ENCODE measurements around the gene FEM1A.
"Not testable (repeated sequence)": the region's sequence is repeated elsewhere in the genome, so short reads cannot be mapped to it uniquely, and the experiment has no call there.

The FEM1A gene

GRCh38 chr19:4780860-4781259 lies 10.7 kb upstream of the FEM1A start:
- DNase-seq (ENCODE audit: low spot score in 2 of 2) (no peak), ATAC-seq (replicated peaks; ENCODE audit: extremely low read depth, poor library complexity, severe bottlenecking) (no peak)
- no peaks in the 10 kb centered on the region for H3K9me3 Mint-ChIP-seq
- H3K36me3 Mint-ChIP-seq (ENCODE audit: insufficient read depth) = no peaks in the 10 kb centered on the region
- no peaks in the 10 kb centered on the region for H3K4me1 Mint-ChIP-seq
- no peak overlapping the region for H3K4me3 Mint-ChIP-seq
- H3K27me3 Mint-ChIP-seq = peaks cover 46% of the 10 kb centered on the region
- H3K27ac Mint-ChIP-seq (ENCODE audit: low read depth) = no peak overlapping the region

GRCh38 chr19:4781801-4782200 lies 9.7 kb upstream of the FEM1A start:
- Mint-ChIP-seq H3K27ac (ENCODE audit: low read depth) (no peak overlapping the region), H3K27me3 (peaks cover 36% of the 10 kb centered on the region), H3K9me3 (no peaks in the 10 kb centered on the region), H3K4me1 (no peaks in the 10 kb centered on the region), H3K4me3 (no peak overlapping the region), H3K36me3 (ENCODE audit: insufficient read depth) (no peaks in the 10 kb centered on the region)
- DNase-seq (ENCODE audit: low spot score in 2 of 2) (no peak), ATAC-seq (replicated peaks; ENCODE audit: extremely low read depth, poor library complexity, severe bottlenecking) (no peak)

- H3K27me3 Mint-ChIP-seq = peaks cover 19% of the 10 kb centered on the region
- not testable (repeated sequence) for ATAC-seq (replicated peaks; ENCODE audit: extremely low read depth, poor library complexity, severe bottlenecking); H3K4me3 Mint-ChIP-seq; H3K36me3 Mint-ChIP-seq (ENCODE audit: insufficient read depth); H3K27ac Mint-ChIP-seq (ENCODE audit: low read depth); H3K4me1 Mint-ChIP-seq; H3K9me3 Mint-ChIP-seq; DNase-seq (ENCODE audit: low spot score in 2 of 2)
These were observed 5.0 kb upstream of the FEM1A start for GRCh38 chr19:4786412-4787016.

GRCh38 chr19:4792019-4792865 lies 708 bp downstream of the FEM1A start:
- not testable (repeated sequence) for H3K9me3 Mint-ChIP-seq; ATAC-seq (replicated peaks; ENCODE audit: extremely low read depth, poor library complexity, severe bottlenecking); DNase-seq (ENCODE audit: low spot score in 2 of 2); H3K27me3 Mint-ChIP-seq
- H3K4me1 Mint-ChIP-seq = peaks cover 21% of the 10 kb centered on the region
- H3K4me3 Mint-ChIP-seq = peak overlapping the region; percentile 71
- peak overlapping the region; percentile 75 for H3K27ac Mint-ChIP-seq (ENCODE audit: low read depth)
- peaks cover 41% of the 10 kb centered on the region for H3K36me3 Mint-ChIP-seq (ENCODE audit: insufficient read depth)

- not testable (repeated sequence) for DNase-seq (ENCODE audit: low spot score in 2 of 2); H3K27ac Mint-ChIP-seq (ENCODE audit: low read depth); H3K9me3 Mint-ChIP-seq; ATAC-seq (replicated peaks; ENCODE audit: extremely low read depth, poor library complexity, severe bottlenecking); H3K27me3 Mint-ChIP-seq
- Mint-ChIP-seq H3K4me3 (peak overlapping the region; percentile 71), H3K36me3 (ENCODE audit: insufficient read depth) (peaks cover 44% of the 10 kb centered on the region), H3K4me1 (peaks cover 21% of the 10 kb centered on the region)
These were observed 1.3 kb downstream of the FEM1A start for GRCh38 chr19:4792866-4793195.

GRCh38 chr19:4793278-4793677 lies 1.7 kb downstream of the FEM1A start:
- H3K27ac Mint-ChIP-seq (ENCODE audit: low read depth); DNase-seq (ENCODE audit: low spot score in 2 of 2); H3K27me3 Mint-ChIP-seq; ATAC-seq (replicated peaks; ENCODE audit: extremely low read depth, poor library complexity, severe bottlenecking); H3K9me3 Mint-ChIP-seq: not testable (repeated sequence)
- peaks cover 23% of the 10 kb centered on the region for H3K4me1 Mint-ChIP-seq
- H3K4me3 Mint-ChIP-seq = peak overlapping the region; percentile 71
- peaks cover 46% of the 10 kb centered on the region for H3K36me3 Mint-ChIP-seq (ENCODE audit: insufficient read depth)

GRCh38 chr19:4794971-4795370 lies 3.4 kb downstream of the FEM1A start:
- H3K36me3 Mint-ChIP-seq (ENCODE audit: insufficient read depth) = peaks cover 57% of the 10 kb centered on the region
- peaks cover 29% of the 10 kb centered on the region for H3K4me1 Mint-ChIP-seq
- H3K27me3 Mint-ChIP-seq = no peaks in the 10 kb centered on the region
- DNase-seq (ENCODE audit: low spot score in 2 of 2) (no peak), ATAC-seq (replicated peaks; ENCODE audit: extremely low read depth, poor library complexity, severe bottlenecking) (no peak)
- no peaks in the 10 kb centered on the region for H3K9me3 Mint-ChIP-seq
- no peak overlapping the region for H3K4me3 Mint-ChIP-seq
- no peak overlapping the region for H3K27ac Mint-ChIP-seq (ENCODE audit: low read depth)

- Mint-ChIP-seq H3K27ac (ENCODE audit: low read depth) (no peak overlapping the region), H3K36me3 (ENCODE audit: insufficient read depth) (peaks cover 57% of the 10 kb centered on the region), H3K4me3 (no peak overlapping the region), H3K4me1 (peaks cover 29% of the 10 kb centered on the region), H3K27me3 (no peaks in the 10 kb centered on the region), H3K9me3 (no peaks in the 10 kb centered on the region)
- no peak for ATAC-seq (replicated peaks; ENCODE audit: extremely low read depth, poor library complexity, severe bottlenecking)
- no peak for DNase-seq (ENCODE audit: low spot score in 2 of 2)
These were observed 3.9 kb downstream of the FEM1A start for GRCh38 chr19:4795400-4795799.

- DNase-seq (ENCODE audit: low spot score in 2 of 2) (no peak), ATAC-seq (replicated peaks; ENCODE audit: extremely low read depth, poor library complexity, severe bottlenecking) (no peak)
- H3K27ac Mint-ChIP-seq (ENCODE audit: low read depth) = no peak overlapping the region
- H3K4me1 Mint-ChIP-seq = peaks cover 16% of the 10 kb centered on the region
- no peaks in the 10 kb centered on the region for H3K9me3 Mint-ChIP-seq
- H3K4me3 Mint-ChIP-seq = no peak overlapping the region
- H3K27me3 Mint-ChIP-seq = no peaks in the 10 kb centered on the region
- H3K36me3 Mint-ChIP-seq (ENCODE audit: insufficient read depth) = peaks cover 35% of the 10 kb centered on the region
These were observed 9.1 kb downstream of the FEM1A start for GRCh38 chr19:4800591-4801081.

GRCh38 chr19:4801085-4801619 lies 9.6 kb downstream of the FEM1A start:
- Mint-ChIP-seq H3K9me3 (no peaks in the 10 kb centered on the region), H3K27ac (ENCODE audit: low read depth) (no peak overlapping the region), H3K27me3 (no peaks in the 10 kb centered on the region), H3K4me3 (no peak overlapping the region), H3K4me1 (peaks cover 16% of the 10 kb centered on the region), H3K36me3 (ENCODE audit: insufficient read depth) (peaks cover 30% of the 10 kb centered on the region)
- ATAC-seq (replicated peaks; ENCODE audit: extremely low read depth, poor library complexity, severe bottlenecking) (no peak), DNase-seq (ENCODE audit: low spot score in 2 of 2) (no peak)

- H3K4me1 Mint-ChIP-seq = peaks cover 9% of the 10 kb centered on the region
These were observed 11.2 kb downstream of the FEM1A start for GRCh38 chr19:4802711-4803110.

GRCh38 chr19:4803736-4804695 lies 12.5 kb downstream of the FEM1A start:
- Mint-ChIP-seq H3K27ac (ENCODE audit: low read depth) (no peak overlapping the region), H3K9me3 (no peaks in the 10 kb centered on the region), H3K4me1 (no peaks in the 10 kb centered on the region), H3K27me3 (no peaks in the 10 kb centered on the region), H3K36me3 (ENCODE audit: insufficient read depth) (peaks cover 7% of the 10 kb centered on the region), H3K4me3 (no peak overlapping the region)
- peak; percentile 54 for ATAC-seq (replicated peaks; ENCODE audit: extremely low read depth, poor library complexity, severe bottlenecking)
- DNase-seq (ENCODE audit: low spot score in 2 of 2) = peak; percentile 31 to 43

More at GRCh38 chr19:4802711-4803110, 11.2 kb downstream of the FEM1A start:
- no peak overlapping the region for H3K27ac Mint-ChIP-seq (ENCODE audit: low read depth)
- DNase-seq (ENCODE audit: low spot score in 2 of 2) (no peak), ATAC-seq (replicated peaks; ENCODE audit: extremely low read depth, poor library complexity, severe bottlenecking) (no peak)
- H3K4me3 Mint-ChIP-seq = no peak overlapping the region
- peaks cover 17% of the 10 kb centered on the region for H3K36me3 Mint-ChIP-seq (ENCODE audit: insufficient read depth)
- no peaks in the 10 kb centered on the region for H3K27me3 Mint-ChIP-seq
- H3K9me3 Mint-ChIP-seq = no peaks in the 10 kb centered on the region

Data from central memory CD8-positive, alpha-beta T cell (primary cell).